Keratinocyte (primary cell): ENCODE data around the gene TNFRSF25. TPM values are rescaled to one million over a fixed set of nuclear protein-coding genes. Genes with fewer than 3 reads are reported as not detected.

Experiments
- DNase-seq: peaks from one replicate; pipeline ENCODE4 v3.0.0-alpha.2; 2011; ENCODE audit warnings: low read depth, missing footprints, low spot score
- FAIRE-seq: peaks from 2 replicates; lab custom pipeline; 2011; peaks lifted over from hg19 to GRCh38; lab: Jason Lieb, UNC
- H2AFZ ChIP-seq: 2 replicates; pipeline ENCODE4 v1.6.0; 2012; ENCODE audit warnings: low read length, control low read depth, inconsistent platforms; ENCODE audit not compliant: control insufficient read depth
- H3K27ac ChIP-seq: 2 replicates; pipeline ENCODE4 v1.5.1; 2011; ENCODE audit warnings: low read length; ENCODE audit not compliant: control insufficient read depth, insufficient read depth
- H3K27me3 ChIP-seq: 3 replicates; pipeline ENCODE4 v1.6.0; 2011; ENCODE audit warnings: low read length; ENCODE audit not compliant: control insufficient read depth, insufficient read depth; ENCODE audit errors: extremely low read depth
- H3K36me3 ChIP-seq, 2 experiments: 2 replicates in 1 of 2; 3 replicates in 1 of 2; pipeline ENCODE4 v1.5.1; 2011; ENCODE audit warnings: low read length in 2 of 2, mild to moderate bottlenecking in 1 of 2; ENCODE audit not compliant: control insufficient read depth in 2 of 2, insufficient read depth in 2 of 2; ENCODE audit errors: extremely low read depth in 1 of 2
- H3K4me1 ChIP-seq: 3 replicates; pipeline ENCODE4 v1.5.1; 2011; ENCODE audit warnings: low read length; ENCODE audit not compliant: control insufficient read depth, insufficient read depth; ENCODE audit errors: extremely low read depth
- H3K4me2 ChIP-seq: 3 replicates; pipeline ENCODE4 v1.6.0; 2011; ENCODE audit warnings: low read depth, low read length; ENCODE audit not compliant: control insufficient read depth, insufficient read depth; ENCODE audit errors: extremely low read depth
- H3K4me3 ChIP-seq, 3 experiments: fragments of 200-600 bp in 1 of 3; sonication (generic) in 1 of 3; 2 replicates in 2 of 3; 3 replicates in 1 of 3; pipeline ENCODE4 v1.5.1; 2011 to 2016; ENCODE audit warnings: low read length in 3 of 3, mild to moderate bottlenecking in 3 of 3, control low read depth in 2 of 3, inconsistent platforms in 1 of 3, low read depth in 1 of 3, mixed read lengths in 1 of 3, mixed run types in 1 of 3, moderate library complexity in 1 of 3; ENCODE audit not compliant: control insufficient read depth in 2 of 3, insufficient read depth in 2 of 3; ENCODE audit errors: extremely low read depth in 1 of 3
- H3K79me2 ChIP-seq: 2 replicates; pipeline ENCODE4 v1.6.0; 2012; ENCODE audit warnings: low read length; ENCODE audit not compliant: control insufficient read depth, insufficient read depth
- H3K9ac ChIP-seq: 3 replicates; pipeline ENCODE4 v1.6.0; 2011; ENCODE audit warnings: low read length; ENCODE audit not compliant: control insufficient read depth, insufficient read depth; ENCODE audit errors: extremely low read depth
- H3K9me1 ChIP-seq: 3 replicates; pipeline ENCODE4 v1.6.0; 2011; ENCODE audit warnings: low read length; ENCODE audit not compliant: control insufficient read depth, insufficient read depth; ENCODE audit errors: extremely low read depth
- H3K9me3 ChIP-seq: 2 replicates; pipeline ENCODE4 v1.5.1; 2012; ENCODE audit warnings: low read depth, low read length; ENCODE audit not compliant: control insufficient read depth
- H4K20me1 ChIP-seq: 3 replicates; pipeline ENCODE4 v1.6.0; 2011; ENCODE audit warnings: low read length; ENCODE audit not compliant: control insufficient read depth, insufficient read depth; ENCODE audit errors: extremely low read depth
- EZH2 ChIP-seq: IDR thresholded peaks from one replicate; pipeline ENCODE4 v1.6.1; 2012; ENCODE audit warnings: inconsistent platforms, mild to moderate bottlenecking, low read length, moderate library complexity
- dilution Hi-C: fragments of 300-500 bp; cut with MboI; formaldehyde crosslinking; loops from one replicate; pipeline ENCODE4 v1.7.0; 2020; ENCODE audit warnings: low sequenced_read_pairs; ENCODE audit not compliant: extremely low pct_ligation_motif_present
- polyA plus RNA-seq, 5 experiments: library from polyadenylated mRNA; depleted of rRNA in 3 of 5; stranded (reverse) in 3 of 5; stranded (forward) in 1 of 5; unstranded in 1 of 5; fragments of >200 nt; gene quantifications; 1 replicate in 1 of 5; 2 replicates in 3 of 5; 3 replicates in 1 of 5; pipeline versions ENCODE4 v1.2.1 to v1.2.3, GENCODE V29; 2011 to 2012; ENCODE audit warnings: missing spikeins in 2 of 5, low read depth in 1 of 5, low replicate concordance in 1 of 5
- TF ChIP-seq, protein P1 (sequence below), 3 experiments: IDR thresholded peaks in 1 of 3; conservative IDR thresholded peaks in 1 of 3; optimal IDR thresholded peaks in 1 of 3; 2 replicates in 2 of 3; 3 replicates in 1 of 3; pipeline versions ENCODE3 to v1.5.1; 2011; ENCODE audit warnings: low read length in 3 of 3, mild to moderate bottlenecking in 3 of 3, moderate library complexity in 2 of 3, control low read depth in 1 of 3, inconsistent platforms in 1 of 3; ENCODE audit not compliant: insufficient read depth in 2 of 3; ENCODE audit errors: extremely low read depth in 1 of 3

TNFRSF25 gene
- polyA plus RNA-seq, 1 donor (not counting 4 experiments of a cell fraction or from before 2014, with no cell fraction given) = 12.4 TPM

DNA sequence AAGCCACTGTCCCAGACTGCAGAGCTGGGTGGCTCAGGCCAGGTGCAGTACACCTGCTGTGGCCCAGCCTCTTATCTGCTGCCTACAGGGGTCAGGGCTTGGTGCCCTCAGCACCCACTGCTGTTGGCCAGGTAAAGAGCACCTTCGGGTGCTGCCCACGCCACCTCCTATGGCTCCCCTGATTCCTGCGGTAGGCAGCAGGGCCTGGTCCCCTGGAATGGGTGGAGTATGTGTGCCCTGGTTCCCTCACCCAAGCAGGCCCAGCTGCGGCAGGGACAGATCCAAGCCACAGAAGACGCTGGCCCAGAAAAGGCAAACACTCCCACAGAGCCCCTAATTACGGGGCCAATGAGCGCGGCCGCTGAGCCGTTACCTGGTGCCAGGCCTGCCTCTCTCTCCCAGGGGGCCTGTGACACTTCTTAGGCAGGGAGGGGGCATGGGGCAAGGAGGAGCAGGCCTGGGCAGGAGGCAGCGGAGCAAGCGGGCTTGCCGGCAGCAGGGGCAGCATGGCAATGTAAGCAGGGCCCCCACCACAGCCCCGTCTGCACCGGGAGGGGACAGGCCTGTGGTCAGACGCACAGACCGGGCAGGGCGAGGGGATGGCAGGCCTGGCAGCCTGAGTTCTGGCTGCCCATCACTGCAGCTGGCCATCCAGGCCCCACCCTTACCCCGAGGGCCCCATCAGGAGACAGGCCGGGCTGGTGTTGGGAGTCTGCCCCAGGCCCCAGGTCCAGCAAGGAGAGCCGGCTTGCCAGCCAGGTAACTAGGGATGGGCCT lies 22.4 kb downstream of the TNFRSF25 start:
- no peak overlapping the region for H3K4me3 ChIP-seq
- no peak overlapping the region for H3K27ac ChIP-seq
- no peak overlapping the region for H3K4me2 ChIP-seq
- H3K9me3 ChIP-seq = no peaks in the 10 kb centered on the region
- dilution Hi-C loops = no loop called here
- H4K20me1 ChIP-seq = no peaks in the 10 kb centered on the region
- no peak for TF ChIP-seq EZH2
- TF ChIP-seq, protein P1, sequence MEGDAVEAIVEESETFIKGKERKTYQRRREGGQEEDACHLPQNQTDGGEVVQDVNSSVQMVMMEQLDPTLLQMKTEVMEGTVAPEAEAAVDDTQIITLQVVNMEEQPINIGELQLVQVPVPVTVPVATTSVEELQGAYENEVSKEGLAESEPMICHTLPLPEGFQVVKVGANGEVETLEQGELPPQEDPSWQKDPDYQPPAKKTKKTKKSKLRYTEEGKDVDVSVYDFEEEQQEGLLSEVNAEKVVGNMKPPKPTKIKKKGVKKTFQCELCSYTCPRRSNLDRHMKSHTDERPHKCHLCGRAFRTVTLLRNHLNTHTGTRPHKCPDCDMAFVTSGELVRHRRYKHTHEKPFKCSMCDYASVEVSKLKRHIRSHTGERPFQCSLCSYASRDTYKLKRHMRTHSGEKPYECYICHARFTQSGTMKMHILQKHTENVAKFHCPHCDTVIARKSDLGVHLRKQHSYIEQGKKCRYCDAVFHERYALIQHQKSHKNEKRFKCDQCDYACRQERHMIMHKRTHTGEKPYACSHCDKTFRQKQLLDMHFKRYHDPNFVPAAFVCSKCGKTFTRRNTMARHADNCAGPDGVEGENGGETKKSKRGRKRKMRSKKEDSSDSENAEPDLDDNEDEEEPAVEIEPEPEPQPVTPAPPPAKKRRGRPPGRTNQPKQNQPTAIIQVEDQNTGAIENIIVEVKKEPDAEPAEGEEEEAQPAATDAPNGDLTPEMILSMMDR (optimal IDR thresholded peaks at IDR 0.05 in 1 of 3, IDR thresholded peaks at IDR 0.05 in 1 of 3, conservative IDR thresholded peaks at IDR 0.05 in 1 of 3; ENCODE audit: extremely low read depth in 1 of 3, insufficient read depth in 2 of 3, low read length in 3 of 3) = no peak
- H3K36me3 ChIP-seq = no peaks in the 10 kb centered on the region
- no peaks in the 10 kb centered on the region for H3K4me1 ChIP-seq
- FAIRE-seq = no peak
- no peak for DNase-seq
- no peaks in the 10 kb centered on the region for H3K79me2 ChIP-seq
- no peak overlapping the region for H2AFZ ChIP-seq
- no peak overlapping the region for H3K9ac ChIP-seq
- H3K27me3 ChIP-seq = peaks cover 23% of the 10 kb centered on the region
- no peaks in the 10 kb centered on the region for H3K9me1 ChIP-seq

DNA sequence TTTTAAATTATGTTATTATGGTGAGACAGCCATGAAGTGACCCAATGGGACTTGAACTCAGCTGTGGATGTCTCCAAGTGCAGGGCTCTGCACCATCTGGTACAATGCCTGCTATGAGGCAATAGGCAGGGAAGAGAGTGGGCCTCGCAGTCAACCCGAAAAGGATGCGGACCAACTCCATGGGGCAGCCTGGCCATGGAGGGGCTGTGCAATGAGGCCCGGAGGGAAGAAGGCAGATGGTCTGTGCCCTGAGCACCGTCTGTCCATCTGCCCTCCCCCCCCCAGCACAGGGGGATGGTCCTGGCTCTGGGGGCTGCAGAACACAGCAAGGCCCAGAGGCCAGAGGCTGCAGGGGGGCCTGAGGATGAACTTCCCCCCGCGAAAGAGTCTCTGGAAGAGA lies 24.4 kb downstream of the TNFRSF25 start:
- Histone ChIP-seq H3K36me3 (no peaks in the 10 kb centered on the region), H3K9me3 (no peaks in the 10 kb centered on the region), H3K4me1 (no peaks in the 10 kb centered on the region), H3K27me3 (peaks cover 3% of the 10 kb centered on the region), H3K79me2 (no peaks in the 10 kb centered on the region), H3K4me2 (no peak overlapping the region), H4K20me1 (no peaks in the 10 kb centered on the region), H3K9ac (no peak overlapping the region), H2AFZ (no peak overlapping the region), H3K27ac (no peak overlapping the region), H3K9me1 (no peaks in the 10 kb centered on the region), H3K4me3 (no peak overlapping the region)
- DNase-seq (no peak), FAIRE-seq (no peak)
- dilution Hi-C loops = no loop called here
- TF ChIP-seq, protein P1 (optimal IDR thresholded peaks at IDR 0.05 in 1 of 3, IDR thresholded peaks at IDR 0.05 in 1 of 3, conservative IDR thresholded peaks at IDR 0.05 in 1 of 3; ENCODE audit: extremely low read depth in 1 of 3, insufficient read depth in 2 of 3, low read length in 3 of 3) = no peak
- TF ChIP-seq EZH2 = no peak
